Stomach (tissue), 4 donors: ENCODE data around the gene NAT16.

ENCODE experiments used
- POLR2A ChIP-seq, 4 donors: fragments of 450-650 bp; IDR thresholded peaks; one replicate each; pipeline ENCODE4 v1.6.1; 2016; ENCODE audit warnings: antibody characterized with exemption in 4 of 4, control low read depth in 2 of 4, mild to moderate bottlenecking in 1 of 4, moderate library complexity in 1 of 4
- POLR2AphosphoS5 ChIP-seq, 3 donors: sonication (generic); formaldehyde crosslinking; IDR thresholded peaks; one replicate each; pipeline ENCODE4 v1.6.1; 2016; ENCODE audit warnings: antibody characterized with exemption in 3 of 3
- TF ChIP-seq, protein P1 (sequence below), 7 experiments: fragments of 450-650 bp in 4 of 7; fragments of 200-600 bp in 3 of 7; sonication (generic) in 3 of 7; IDR thresholded peaks; one replicate each; pipeline ENCODE4 v1.5.1; 2016 to 2019; ENCODE audit warnings: antibody characterized with exemption in 7 of 7, control low read depth in 2 of 7, mild to moderate bottlenecking in 1 of 7

DNA sequence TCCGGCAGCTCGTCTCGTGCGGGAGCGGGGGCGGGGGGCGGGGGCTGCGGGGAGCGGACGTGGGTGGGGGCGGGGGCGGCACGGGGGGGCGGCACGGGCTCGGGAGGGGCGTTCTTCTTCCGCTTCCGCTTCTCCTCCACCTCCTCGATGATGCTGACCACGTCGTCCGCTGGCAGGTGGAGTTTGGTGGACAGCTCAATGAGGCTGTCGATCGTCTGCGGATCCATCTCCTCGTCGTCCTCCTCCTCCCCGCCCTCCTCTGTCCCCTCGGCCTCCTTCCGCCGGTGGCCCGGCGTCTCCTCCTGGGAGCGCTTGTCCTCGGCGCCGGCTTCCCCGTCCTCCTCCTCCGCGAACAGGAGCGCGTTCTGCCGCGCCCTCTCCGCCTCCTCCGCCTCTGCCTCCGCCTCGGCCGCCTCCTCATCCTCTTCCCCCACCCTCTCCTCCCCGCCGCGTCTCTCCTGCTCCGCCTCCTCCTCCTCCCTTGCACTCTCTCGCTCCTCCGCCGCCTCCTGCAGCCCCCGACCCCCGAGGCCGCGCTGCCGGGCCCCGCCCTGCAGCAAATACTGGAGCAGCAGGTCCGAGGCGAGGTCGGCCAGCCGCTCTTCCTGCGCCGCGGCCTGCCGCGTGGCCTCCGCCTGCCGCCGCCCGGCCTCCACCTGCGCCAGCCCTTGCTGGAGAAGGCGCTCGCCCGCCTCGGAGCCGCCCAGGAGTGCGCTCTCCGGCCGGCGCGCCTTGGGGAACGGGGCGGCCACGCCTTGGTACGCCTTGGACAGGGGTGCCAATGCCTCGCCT, 16.6 kb downstream of the NAT16 start:
- TF ChIP-seq POLR2A (IDR thresholded peaks at IDR 0.05): no peak
- TF ChIP-seq, protein P1, sequence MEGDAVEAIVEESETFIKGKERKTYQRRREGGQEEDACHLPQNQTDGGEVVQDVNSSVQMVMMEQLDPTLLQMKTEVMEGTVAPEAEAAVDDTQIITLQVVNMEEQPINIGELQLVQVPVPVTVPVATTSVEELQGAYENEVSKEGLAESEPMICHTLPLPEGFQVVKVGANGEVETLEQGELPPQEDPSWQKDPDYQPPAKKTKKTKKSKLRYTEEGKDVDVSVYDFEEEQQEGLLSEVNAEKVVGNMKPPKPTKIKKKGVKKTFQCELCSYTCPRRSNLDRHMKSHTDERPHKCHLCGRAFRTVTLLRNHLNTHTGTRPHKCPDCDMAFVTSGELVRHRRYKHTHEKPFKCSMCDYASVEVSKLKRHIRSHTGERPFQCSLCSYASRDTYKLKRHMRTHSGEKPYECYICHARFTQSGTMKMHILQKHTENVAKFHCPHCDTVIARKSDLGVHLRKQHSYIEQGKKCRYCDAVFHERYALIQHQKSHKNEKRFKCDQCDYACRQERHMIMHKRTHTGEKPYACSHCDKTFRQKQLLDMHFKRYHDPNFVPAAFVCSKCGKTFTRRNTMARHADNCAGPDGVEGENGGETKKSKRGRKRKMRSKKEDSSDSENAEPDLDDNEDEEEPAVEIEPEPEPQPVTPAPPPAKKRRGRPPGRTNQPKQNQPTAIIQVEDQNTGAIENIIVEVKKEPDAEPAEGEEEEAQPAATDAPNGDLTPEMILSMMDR (IDR thresholded peaks at IDR 0.05): no peak
- TF ChIP-seq POLR2AphosphoS5 (IDR thresholded peaks at IDR 0.05): no peak
